Measurements from ENCODE around the gene LRP1B. TPM values are rescaled to one million over a fixed set of nuclear protein-coding genes. Genes with fewer than 3 reads are reported as not detected.

Gene LRP1B
- total RNA-seq, 2 donors from 2014 or later, result 0.79 to 1.8 TPM

DNA sequence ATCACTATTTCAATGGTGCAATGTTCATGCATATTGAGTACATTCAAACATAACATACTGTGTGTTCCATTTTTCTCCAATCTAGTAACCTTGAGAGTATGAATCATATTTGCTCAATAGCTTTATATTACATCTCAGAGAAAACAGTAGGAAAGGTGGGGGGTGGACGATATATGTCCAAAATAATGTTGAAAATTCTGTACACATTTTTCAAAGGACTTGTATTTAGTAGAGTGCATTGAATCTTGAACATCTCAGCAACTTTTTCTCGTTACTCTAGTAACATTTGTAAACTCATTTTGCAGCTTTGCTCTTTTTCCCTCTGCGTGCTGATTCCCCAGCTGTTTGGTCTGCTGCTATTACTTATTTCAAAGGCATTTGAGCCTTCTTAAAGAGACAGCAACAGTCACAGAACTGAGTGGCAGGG lies 1487.0 kb downstream of the LRP1B start:
- no peak overlapping the region for H3K27ac Mint-ChIP-seq
- H3K9me3 Mint-ChIP-seq, result no peaks in the 10 kb centered on the region
- H3K9me3 ChIP-seq (ENCODE audit: control insufficient read depth, low read length), result no peaks in the 10 kb centered on the region
- no peak overlapping the region for H3K4me3 ChIP-seq (ENCODE audit: low read length)
- WGBS, 2 experiments (ENCODE audit: insufficient coverage in 1 of 2, insufficient read length in 1 of 2), result 78 to 85% methylated on average over 2 to 3 of the region's 3 CpGs
- TF ChIP-seq, protein P1, sequence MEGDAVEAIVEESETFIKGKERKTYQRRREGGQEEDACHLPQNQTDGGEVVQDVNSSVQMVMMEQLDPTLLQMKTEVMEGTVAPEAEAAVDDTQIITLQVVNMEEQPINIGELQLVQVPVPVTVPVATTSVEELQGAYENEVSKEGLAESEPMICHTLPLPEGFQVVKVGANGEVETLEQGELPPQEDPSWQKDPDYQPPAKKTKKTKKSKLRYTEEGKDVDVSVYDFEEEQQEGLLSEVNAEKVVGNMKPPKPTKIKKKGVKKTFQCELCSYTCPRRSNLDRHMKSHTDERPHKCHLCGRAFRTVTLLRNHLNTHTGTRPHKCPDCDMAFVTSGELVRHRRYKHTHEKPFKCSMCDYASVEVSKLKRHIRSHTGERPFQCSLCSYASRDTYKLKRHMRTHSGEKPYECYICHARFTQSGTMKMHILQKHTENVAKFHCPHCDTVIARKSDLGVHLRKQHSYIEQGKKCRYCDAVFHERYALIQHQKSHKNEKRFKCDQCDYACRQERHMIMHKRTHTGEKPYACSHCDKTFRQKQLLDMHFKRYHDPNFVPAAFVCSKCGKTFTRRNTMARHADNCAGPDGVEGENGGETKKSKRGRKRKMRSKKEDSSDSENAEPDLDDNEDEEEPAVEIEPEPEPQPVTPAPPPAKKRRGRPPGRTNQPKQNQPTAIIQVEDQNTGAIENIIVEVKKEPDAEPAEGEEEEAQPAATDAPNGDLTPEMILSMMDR (conservative IDR thresholded peaks at IDR 0.05), result no peak
- DNase-seq, result no peak
- no peaks in the 10 kb centered on the region for H3K36me3 ChIP-seq (ENCODE audit: control insufficient read depth, insufficient read depth, low read length)
- no peaks in the 10 kb centered on the region for H3K36me3 Mint-ChIP-seq (ENCODE audit: low read depth)
- no peak overlapping the region for H3K4me3 Mint-ChIP-seq
- H3K27ac ChIP-seq (ENCODE audit: low read depth, low read length), result no peak overlapping the region
- no peaks in the 10 kb centered on the region for H3K27me3 Mint-ChIP-seq (ENCODE audit: insufficient read depth)
- no peaks in the 10 kb centered on the region for H3K27me3 ChIP-seq (ENCODE audit: control insufficient read depth, insufficient read depth, low read length, poor library complexity, severe bottlenecking)
- no peaks in the 10 kb centered on the region for H3K4me1 Mint-ChIP-seq
- H3K9ac ChIP-seq (ENCODE audit: extremely low read depth, low read length, poor library complexity, severe bottlenecking), result no peak overlapping the region
- H3K4me1 ChIP-seq (ENCODE audit: control insufficient read depth, insufficient read depth, low read length), result no peaks in the 10 kb centered on the region

DNA sequence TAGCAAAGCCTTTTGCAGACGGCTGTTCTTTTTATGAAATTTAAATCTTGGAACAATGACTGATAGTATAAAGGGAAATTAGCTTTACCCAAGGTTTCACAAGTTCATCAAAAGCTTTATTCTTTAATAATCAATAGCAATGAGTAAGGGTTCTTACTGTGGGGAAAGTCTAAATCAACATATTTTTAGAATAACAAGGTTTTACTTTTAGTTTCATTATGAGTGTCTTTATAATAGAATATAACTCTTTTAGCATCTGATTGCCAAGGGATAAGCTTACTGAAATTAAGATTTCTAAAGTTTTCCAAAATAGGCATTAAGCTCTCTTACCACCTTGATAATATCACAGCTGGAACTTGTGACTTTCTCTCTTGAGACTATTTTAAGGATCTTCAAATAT lies 1489.7 kb downstream of the LRP1B start:
- no peak overlapping the region for H3K4me3 ChIP-seq (ENCODE audit: low read length)
- no peak overlapping the region for H3K27ac Mint-ChIP-seq
- H3K36me3 ChIP-seq (ENCODE audit: control insufficient read depth, insufficient read depth, low read length), result no peaks in the 10 kb centered on the region
- H3K9me3 ChIP-seq (ENCODE audit: control insufficient read depth, low read length), result no peaks in the 10 kb centered on the region
- H3K4me1 ChIP-seq (ENCODE audit: control insufficient read depth, insufficient read depth, low read length), result no peaks in the 10 kb centered on the region
- no peak overlapping the region for H3K27ac ChIP-seq (ENCODE audit: low read depth, low read length)
- H3K4me3 Mint-ChIP-seq, result no peak overlapping the region
- TF ChIP-seq, protein P1 (conservative IDR thresholded peaks at IDR 0.05), result no peak
- no peaks in the 10 kb centered on the region for H3K36me3 Mint-ChIP-seq (ENCODE audit: low read depth)
- H3K4me1 Mint-ChIP-seq, result no peaks in the 10 kb centered on the region
- no peaks in the 10 kb centered on the region for H3K9me3 Mint-ChIP-seq
- H3K9ac ChIP-seq (ENCODE audit: extremely low read depth, low read length, poor library complexity, severe bottlenecking), result no peak overlapping the region
- H3K27me3 Mint-ChIP-seq (ENCODE audit: insufficient read depth), result no peaks in the 10 kb centered on the region
- DNase-seq, result no peak
- 92% methylated on average over 1 of the region's 1 CpG; no CpG with 5 or more reads in 1 of the 2 experiments for WGBS, 2 experiments (ENCODE audit: insufficient coverage in 1 of 2, insufficient read length in 1 of 2)
- no peaks in the 10 kb centered on the region for H3K27me3 ChIP-seq (ENCODE audit: control insufficient read depth, insufficient read depth, low read length, poor library complexity, severe bottlenecking)

- H3K4me3 ChIP-seq (ENCODE audit: low read length), result no peak overlapping the region
- Mint-ChIP-seq H3K4me3 (no peak overlapping the region), H3K27me3 (ENCODE audit: insufficient read depth) (no peaks in the 10 kb centered on the region), H3K36me3 (ENCODE audit: low read depth) (no peaks in the 10 kb centered on the region), H3K4me1 (no peaks in the 10 kb centered on the region), H3K27ac (no peak overlapping the region), H3K9me3 (no peaks in the 10 kb centered on the region)
- H3K9ac ChIP-seq (ENCODE audit: extremely low read depth, low read length, poor library complexity, severe bottlenecking), result no peak overlapping the region
- DNase-seq, result no peak
- H3K36me3 ChIP-seq (ENCODE audit: control insufficient read depth, insufficient read depth, low read length), result no peaks in the 10 kb centered on the region
- H3K4me1 ChIP-seq (ENCODE audit: control insufficient read depth, insufficient read depth, low read length), result no peaks in the 10 kb centered on the region
- no peak overlapping the region for H3K27ac ChIP-seq (ENCODE audit: low read depth, low read length)
- 91 to 92% methylated on average over 3 of the region's 3 CpGs for WGBS, 2 experiments (ENCODE audit: insufficient coverage in 1 of 2, insufficient read length in 1 of 2)
- TF ChIP-seq, protein P1 (conservative IDR thresholded peaks at IDR 0.05), result no peak
- H3K27me3 ChIP-seq (ENCODE audit: control insufficient read depth, insufficient read depth, low read length, poor library complexity, severe bottlenecking), result no peaks in the 10 kb centered on the region
- no peaks in the 10 kb centered on the region for H3K9me3 ChIP-seq (ENCODE audit: control insufficient read depth, low read length)
Measured at GRCh38 chr2:140639628-140640027, 1491.2 kb downstream of the LRP1B start.
